DOHH2 (cell line): ENCODE measurements around the gene IGLON5.

Experiments
- H3F3A ChIP-seq: fragments of 200-600 bp; sonication (generic), shearing (Covaris generic); 2 replicates; pipeline ENCODE4 v1.6.0; 2016; ENCODE audit warnings: antibody characterized with exemption, mild to moderate bottlenecking; ENCODE audit not compliant: control insufficient read depth, insufficient read depth
- H3K27ac ChIP-seq: fragments of 200-600 bp; sonication (generic); 2 replicates; pipeline ENCODE4 v1.5.1; 2014; ENCODE audit warnings: low read depth, mild to moderate bottlenecking, low read length, moderate library complexity
- H3K27me3 ChIP-seq: fragments of 200-600 bp; sonication (generic); 2 replicates; pipeline ENCODE4 v1.6.1; 2014; ENCODE audit warnings: mild to moderate bottlenecking, low read length, mixed read lengths; ENCODE audit not compliant: control insufficient read depth
- H3K36me3 ChIP-seq: fragments of 200-600 bp; sonication (generic); 2 replicates; pipeline ENCODE4 v1.6.1; 2014; ENCODE audit warnings: mild to moderate bottlenecking, low read length, moderate library complexity, mixed read lengths; ENCODE audit not compliant: control insufficient read depth
- H3K4me1 ChIP-seq: fragments of 200-600 bp; sonication (generic); 2 replicates; pipeline ENCODE4 v1.6.1; 2014; ENCODE audit warnings: mild to moderate bottlenecking, low read length, mixed read lengths; ENCODE audit not compliant: control insufficient read depth
- H3K4me2 ChIP-seq: fragments of 200-600 bp; sonication (generic); 2 replicates; pipeline ENCODE4 v1.6.0; 2014; ENCODE audit warnings: mild to moderate bottlenecking, low read length, moderate library complexity
- H3K4me3 ChIP-seq: fragments of 200-600 bp; sonication (generic); 2 replicates; pipeline ENCODE4 v1.5.1; 2014; ENCODE audit warnings: mild to moderate bottlenecking, low read length, mixed read lengths
- H3K79me2 ChIP-seq: fragments of 200-600 bp; sonication (generic); 2 replicates; pipeline ENCODE4 v1.6.1; 2014; ENCODE audit warnings: mild to moderate bottlenecking, low read length, mixed read lengths; ENCODE audit not compliant: control insufficient read depth
- H3K9me2 ChIP-seq: fragments of 200-600 bp; sonication (generic); replicated peaks from 2 replicates; pipeline ENCODE4 v1.6.1; 2014; ENCODE audit warnings: mild to moderate bottlenecking, low read length, mixed read lengths; ENCODE audit not compliant: control insufficient read depth
- H3K9me3 ChIP-seq: fragments of 200-600 bp; sonication (generic); 2 replicates; pipeline ENCODE4 v1.6.1; 2014; ENCODE audit warnings: antibody characterized with exemption, low read length, mixed read lengths; ENCODE audit not compliant: control insufficient read depth, insufficient read depth
- H4K20me1 ChIP-seq: fragments of 200-600 bp; sonication (generic); 2 replicates; pipeline ENCODE4 v1.6.0; 2014; ENCODE audit warnings: low read depth, mild to moderate bottlenecking, antibody characterized with exemption, low read length, moderate library complexity; ENCODE audit not compliant: control insufficient read depth, insufficient read depth
- CTCF ChIP-seq: fragments of 200-600 bp; sonication (generic); IDR thresholded peaks from one replicate; pipeline ENCODE4 v1.5.1; 2014; ENCODE audit warnings: antibody characterized with exemption, mild to moderate bottlenecking, low read depth, low read length; ENCODE audit not compliant: poor library complexity, severe bottlenecking
- EZH2phosphoT487 ChIP-seq: fragments of 200-600 bp; sonication (generic); IDR thresholded peaks from 2 replicates; pipeline ENCODE4 v1.6.1; 2017; ENCODE audit warnings: borderline replicate concordance, mild to moderate bottlenecking, antibody characterized with exemption, low read length, moderate library complexity, mixed read lengths

Gene IGLON5

GRCh38 chr19:51361239-51361638, 49.8 kb downstream of the IGLON5 start:
- no peak for TF ChIP-seq CTCF
- TF ChIP-seq EZH2phosphoT487: no peak
- Histone ChIP-seq H3K79me2 (peaks cover 30% of the 10 kb centered on the region), H3K4me1 (peaks cover 15% of the 10 kb centered on the region), H4K20me1 (no peaks in the 10 kb centered on the region), H3K9me2 (no peaks in the 10 kb centered on the region), H3K9me3 (no peaks in the 10 kb centered on the region), H3K27ac (no peak overlapping the region), H3K4me2 (no peak overlapping the region), H3K27me3 (no peaks in the 10 kb centered on the region), H3K36me3 (peaks cover 4% of the 10 kb centered on the region; the same call in 1 of the 2 replicates), H3K4me3 (no peak overlapping the region), H3F3A (no peaks in the 10 kb centered on the region)

- H3K4me1 ChIP-seq: peaks cover 25% of the 10 kb centered on the region
Measured at GRCh38 chr19:51364200-51365106, 53.0 kb downstream of the IGLON5 start.

GRCh38 chr19:51365211-51365964, 53.9 kb downstream of the IGLON5 start:
- Histone ChIP-seq H3F3A (no peaks in the 10 kb centered on the region), H3K4me2 (peak overlapping the region; percentile 95), H4K20me1 (no peaks in the 10 kb centered on the region), H3K36me3 (peaks cover 10% of the 10 kb centered on the region; the same call in 1 of the 2 replicates), H3K79me2 (peaks cover 45% of the 10 kb centered on the region), H3K4me1 (peaks cover 25% of the 10 kb centered on the region), H3K9me3 (no peaks in the 10 kb centered on the region), H3K4me3 (peak overlapping the region; percentile 100), H3K27ac (peak overlapping the region; percentile 64), H3K27me3 (no peaks in the 10 kb centered on the region), H3K9me2 (no peaks in the 10 kb centered on the region)
- TF ChIP-seq CTCF: peak; percentile 13
- TF ChIP-seq EZH2phosphoT487: no peak

More at GRCh38 chr19:51364200-51365106, 53.0 kb downstream of the IGLON5 start:
- Histone ChIP-seq H3K4me2 (peak overlapping the region; percentile 21; the same call in 1 of the 2 replicates), H3K27ac (no peak overlapping the region), H3K9me2 (no peaks in the 10 kb centered on the region), H4K20me1 (no peaks in the 10 kb centered on the region), H3K4me3 (no peak overlapping the region), H3F3A (no peaks in the 10 kb centered on the region), H3K27me3 (no peaks in the 10 kb centered on the region), H3K79me2 (peaks cover 45% of the 10 kb centered on the region), H3K9me3 (no peaks in the 10 kb centered on the region), H3K36me3 (peaks cover 10% of the 10 kb centered on the region; the same call in 1 of the 2 replicates)
- TF ChIP-seq EZH2phosphoT487 (no peak), CTCF (no peak)
